Panc1 (cell line): ENCODE data around the gene FGD3.

Experiments used
- CTCF ChIP-seq: fragments of 450-650 bp; IDR thresholded peaks from 2 replicates; pipeline ENCODE4 v1.5.1; 2017; ENCODE audit warnings: mild to moderate bottlenecking
- POLR2AphosphoS5 ChIP-seq: IDR thresholded peaks from 2 replicates; pipeline ENCODE4 v1.6.1; 2012; ENCODE audit warnings: mild to moderate bottlenecking, low read depth, low read length, moderate library complexity
- SIN3A ChIP-seq: IDR thresholded peaks from 2 replicates; pipeline ENCODE4 v1.6.1; 2012; ENCODE audit warnings: low read depth, mild to moderate bottlenecking, low read length, moderate library complexity, borderline replicate concordance; ENCODE audit not compliant: insufficient read depth
- TF ChIP-seq, protein P1 (sequence below), 2 experiments: IDR thresholded peaks; 2 replicates each; pipeline ENCODE4 v1.6.1; 2011 to 2012; ENCODE audit warnings: low read depth in 2 of 2, control low read depth in 1 of 2, low read length in 1 of 2, mild to moderate bottlenecking in 1 of 2, moderate library complexity in 1 of 2; ENCODE audit not compliant: insufficient read depth in 1 of 2

DNA sequence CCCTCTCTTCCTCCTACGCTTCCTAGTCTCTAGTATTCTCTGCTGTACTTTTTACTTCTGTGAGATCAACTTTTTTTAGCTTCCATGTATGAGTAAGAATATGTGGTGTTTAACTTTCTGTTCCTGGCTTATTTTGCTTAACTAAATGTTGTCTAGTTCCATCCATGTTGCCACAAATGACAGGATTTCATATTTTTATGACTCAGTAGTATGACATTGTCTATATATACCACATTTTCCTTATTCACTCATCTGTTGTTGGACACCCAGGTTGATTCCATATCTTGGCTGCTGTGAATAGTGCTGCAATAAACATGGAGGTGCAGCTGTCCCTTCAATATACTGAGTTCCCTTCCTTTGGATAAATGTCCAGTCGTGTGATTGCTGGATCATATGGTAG lies 34.8 kb downstream of the FGD3 start:
- TF ChIP-seq SIN3A (no peak), CTCF (no peak), POLR2AphosphoS5 (no peak)
- TF ChIP-seq, protein P1, sequence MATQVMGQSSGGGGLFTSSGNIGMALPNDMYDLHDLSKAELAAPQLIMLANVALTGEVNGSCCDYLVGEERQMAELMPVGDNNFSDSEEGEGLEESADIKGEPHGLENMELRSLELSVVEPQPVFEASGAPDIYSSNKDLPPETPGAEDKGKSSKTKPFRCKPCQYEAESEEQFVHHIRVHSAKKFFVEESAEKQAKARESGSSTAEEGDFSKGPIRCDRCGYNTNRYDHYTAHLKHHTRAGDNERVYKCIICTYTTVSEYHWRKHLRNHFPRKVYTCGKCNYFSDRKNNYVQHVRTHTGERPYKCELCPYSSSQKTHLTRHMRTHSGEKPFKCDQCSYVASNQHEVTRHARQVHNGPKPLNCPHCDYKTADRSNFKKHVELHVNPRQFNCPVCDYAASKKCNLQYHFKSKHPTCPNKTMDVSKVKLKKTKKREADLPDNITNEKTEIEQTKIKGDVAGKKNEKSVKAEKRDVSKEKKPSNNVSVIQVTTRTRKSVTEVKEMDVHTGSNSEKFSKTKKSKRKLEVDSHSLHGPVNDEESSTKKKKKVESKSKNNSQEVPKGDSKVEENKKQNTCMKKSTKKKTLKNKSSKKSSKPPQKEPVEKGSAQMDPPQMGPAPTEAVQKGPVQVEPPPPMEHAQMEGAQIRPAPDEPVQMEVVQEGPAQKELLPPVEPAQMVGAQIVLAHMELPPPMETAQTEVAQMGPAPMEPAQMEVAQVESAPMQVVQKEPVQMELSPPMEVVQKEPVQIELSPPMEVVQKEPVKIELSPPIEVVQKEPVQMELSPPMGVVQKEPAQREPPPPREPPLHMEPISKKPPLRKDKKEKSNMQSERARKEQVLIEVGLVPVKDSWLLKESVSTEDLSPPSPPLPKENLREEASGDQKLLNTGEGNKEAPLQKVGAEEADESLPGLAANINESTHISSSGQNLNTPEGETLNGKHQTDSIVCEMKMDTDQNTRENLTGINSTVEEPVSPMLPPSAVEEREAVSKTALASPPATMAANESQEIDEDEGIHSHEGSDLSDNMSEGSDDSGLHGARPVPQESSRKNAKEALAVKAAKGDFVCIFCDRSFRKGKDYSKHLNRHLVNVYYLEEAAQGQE (IDR thresholded peaks at IDR 0.05; ENCODE audit: insufficient read depth in 1 of 2, low read depth in 2 of 2, low read length in 1 of 2): no peak
